Suppressor macrophage (primary cell): ENCODE measurements around the gene XBP1.
"Not testable (repeated sequence)": the region's sequence is repeated elsewhere in the genome, so short reads cannot be mapped to it uniquely, and the experiment has no call there.

Source experiments
- DNase-seq, 4 experiments: peaks; one replicate each; pipeline ENCODE4 v3.0.0-alpha.2; 2020 to 2022

Gene XBP1

DNA sequence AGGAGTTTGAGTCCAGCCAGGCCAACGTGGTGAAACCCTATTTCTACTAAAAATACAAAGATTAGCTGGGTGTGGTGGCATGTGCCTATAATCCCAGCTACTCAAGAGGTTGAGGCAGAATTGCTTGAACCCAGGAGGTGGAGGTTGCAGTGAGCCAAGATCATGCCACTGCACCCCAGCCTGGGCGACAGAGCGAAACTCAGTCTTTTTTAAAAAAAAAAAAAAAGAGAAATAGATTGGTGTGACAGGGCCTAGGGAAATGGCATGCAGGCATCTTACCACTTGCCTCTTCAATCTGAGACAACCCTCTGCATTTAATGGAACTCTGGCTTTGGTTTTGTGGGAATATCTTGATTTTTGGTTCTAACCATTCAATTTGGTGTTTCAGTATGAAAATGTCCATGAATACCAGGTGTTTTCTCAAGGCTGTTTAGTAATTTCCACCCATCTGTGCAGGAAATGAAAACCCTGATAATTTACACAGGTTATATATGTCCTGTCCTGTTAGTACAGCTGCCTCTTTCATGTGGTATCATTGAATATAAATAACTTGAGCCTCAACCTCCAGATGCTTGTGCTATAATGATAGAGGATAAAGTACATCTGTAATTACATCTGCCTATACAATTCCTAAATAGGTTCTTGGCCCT lies 8.4 kb downstream of the XBP1 start:
- no peak for DNase-seq

DNA sequence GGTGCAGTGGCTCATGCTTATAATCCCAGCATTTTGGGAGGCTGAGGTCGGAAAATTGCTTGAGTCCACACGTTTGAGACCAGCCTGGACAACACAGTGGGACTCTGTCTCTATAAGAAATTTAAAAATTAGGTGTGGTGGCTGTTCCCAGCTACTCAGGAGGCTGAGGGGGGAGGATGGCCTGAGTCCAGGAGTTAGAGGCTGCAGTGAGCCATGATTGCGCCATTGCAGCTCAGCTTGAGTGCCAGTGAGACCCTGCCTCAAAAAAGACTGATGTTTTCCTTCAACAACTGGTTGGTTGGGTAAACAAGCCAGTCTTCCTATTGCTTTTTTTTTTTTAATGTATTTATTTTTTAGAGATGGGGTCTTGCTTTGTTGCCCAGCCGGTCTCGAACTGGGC lies 9.2 kb downstream of the XBP1 start:
- no peak for DNase-seq

DNA sequence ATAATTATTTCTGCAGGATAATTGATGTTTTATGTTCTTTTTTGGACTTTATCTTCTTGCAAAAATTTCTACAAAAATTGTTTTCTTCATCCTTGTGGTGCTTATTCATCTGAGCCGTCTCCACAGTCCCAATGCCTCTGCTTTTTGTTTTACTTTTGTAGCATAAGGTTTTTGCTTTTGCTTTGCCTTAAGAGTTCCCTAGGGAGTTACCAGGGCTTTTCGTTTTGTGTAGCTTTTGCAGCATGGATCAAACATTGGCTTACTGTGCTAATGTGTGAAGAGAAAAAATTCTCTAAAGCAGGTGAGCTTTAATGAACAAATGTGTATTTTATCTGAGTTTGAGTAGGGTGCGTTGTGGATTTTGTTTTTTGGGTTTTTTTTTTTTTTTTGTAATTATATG lies 11.8 kb downstream of the XBP1 start:
- DNase-seq: no peak

DNA sequence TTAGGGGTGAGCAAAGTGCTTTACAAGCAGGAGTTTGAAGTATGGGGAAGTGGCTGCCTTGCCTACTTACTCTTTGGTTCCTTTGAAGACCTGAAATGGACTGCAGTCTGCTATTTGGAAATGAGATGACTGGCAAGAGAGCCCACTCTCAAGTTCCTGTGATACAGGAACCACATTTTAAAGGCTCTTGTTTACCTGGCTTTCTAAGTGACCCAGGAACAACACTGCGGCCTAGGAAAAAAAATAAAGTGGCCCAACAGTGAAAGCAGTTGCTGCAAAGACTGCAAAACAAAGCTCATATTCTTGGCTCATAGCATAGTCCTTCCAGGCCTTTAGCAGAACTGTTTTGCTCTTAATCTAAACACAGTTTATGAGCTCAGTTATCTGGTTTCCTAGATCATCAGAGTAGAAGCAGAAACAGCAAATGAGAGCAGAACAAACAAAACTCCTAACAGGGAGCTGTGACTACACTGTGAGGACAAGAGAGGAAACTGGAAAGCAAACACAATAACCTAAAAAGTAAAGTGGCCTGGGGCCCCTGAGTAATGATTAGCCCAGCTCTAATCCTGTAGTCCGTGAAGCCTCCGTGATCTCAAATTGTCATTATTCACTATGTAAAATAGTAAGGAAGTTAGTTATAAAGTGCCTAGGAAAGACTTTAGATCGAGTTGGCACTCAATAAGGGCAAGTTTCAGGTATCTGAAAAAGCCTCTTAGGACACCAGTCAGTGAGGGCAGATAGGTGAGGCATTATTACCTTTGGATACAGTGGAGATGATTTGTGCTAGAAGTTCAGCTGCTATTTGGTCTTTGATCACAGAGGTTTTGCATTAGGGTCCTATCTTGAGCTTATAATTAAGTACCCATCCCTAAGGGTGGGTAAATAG lies 16.3 kb downstream of the XBP1 start:
- peak in 3 of 4 experiments; percentile 37 to 46 (median 37) for DNase-seq

DNA sequence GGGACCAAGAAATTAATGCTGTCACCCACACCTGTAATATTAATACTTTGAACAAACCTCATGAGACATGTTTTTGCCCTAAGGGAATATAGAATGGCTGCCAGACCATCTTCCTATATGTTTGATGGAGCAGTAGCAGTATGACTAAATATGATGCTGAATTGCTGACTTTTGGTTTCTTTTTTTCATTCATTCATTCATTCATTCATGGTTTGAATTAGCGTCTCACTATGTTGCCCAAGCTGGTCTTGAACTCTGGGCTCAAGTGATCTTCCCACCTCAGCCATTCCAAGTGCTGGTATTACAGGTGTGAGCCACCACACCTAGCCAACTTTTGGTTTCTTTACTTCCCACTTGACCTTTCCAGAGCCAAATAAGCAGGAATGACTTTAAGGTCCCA lies 20.1 kb downstream of the XBP1 start:
- DNase-seq: no peak

DNA sequence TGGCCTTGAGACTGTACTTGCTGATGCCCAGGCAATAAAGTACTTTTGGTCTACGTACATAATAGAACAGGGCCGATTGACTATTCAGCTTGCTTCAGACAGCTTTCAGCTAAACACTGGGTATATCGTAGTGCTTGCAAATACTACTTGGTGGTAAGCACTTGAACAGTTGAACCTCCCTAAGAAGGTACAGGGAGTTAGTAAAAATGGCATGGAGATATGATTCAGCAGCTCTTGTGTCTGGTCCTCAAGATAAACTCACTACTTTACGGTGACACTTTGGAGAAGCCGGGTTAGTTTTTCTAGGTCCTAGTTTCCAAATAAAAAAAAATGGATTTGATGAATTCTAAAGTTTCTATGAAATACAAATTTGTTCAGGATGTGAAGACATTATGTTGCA lies 20.5 kb downstream of the XBP1 start:
- DNase-seq: no peak

DNA sequence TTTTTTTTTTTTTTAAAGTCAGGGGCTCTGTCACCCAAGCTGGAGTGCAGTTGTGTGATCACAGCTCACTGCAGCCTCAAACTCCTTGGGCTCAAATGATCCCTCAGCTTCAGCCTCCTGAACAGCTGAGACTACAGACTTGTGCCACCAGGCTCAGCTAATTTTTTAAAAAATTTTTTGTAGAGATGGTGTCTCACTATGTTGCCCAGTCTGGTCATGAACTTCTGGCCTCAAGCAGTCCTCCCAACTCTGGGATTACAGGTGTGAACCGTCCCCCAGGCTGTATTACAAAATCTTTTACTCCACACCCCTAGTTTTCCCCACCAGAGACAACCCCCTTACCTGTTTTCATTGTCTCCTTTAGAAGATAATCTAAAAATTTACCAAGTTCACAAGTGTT lies 26.0 kb downstream of the XBP1 start:
- no peak for DNase-seq

DNA sequence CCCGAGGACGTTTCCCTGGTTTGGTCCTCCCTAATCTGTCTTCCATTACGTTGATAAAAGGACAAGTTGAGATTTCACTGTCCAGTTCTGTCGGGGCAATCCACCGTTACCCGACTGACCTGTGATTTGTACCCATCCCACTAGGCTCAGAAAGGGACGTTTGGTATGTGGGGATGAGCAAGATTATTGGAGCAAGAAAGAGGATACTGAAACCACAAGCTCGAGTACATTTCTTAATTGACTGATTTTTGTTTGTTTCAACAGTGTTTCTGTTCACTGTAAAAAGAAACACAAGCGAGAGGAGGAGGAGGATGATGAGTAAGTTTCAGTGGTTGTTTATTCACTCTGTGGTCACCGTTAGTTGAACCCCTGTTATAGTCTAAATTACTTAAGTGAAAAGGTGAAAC lies 26.9 kb downstream of the XBP1 start:
- DNase-seq: peak in 3 of 4 experiments; percentile 30 to 49 (median 40)

DNA sequence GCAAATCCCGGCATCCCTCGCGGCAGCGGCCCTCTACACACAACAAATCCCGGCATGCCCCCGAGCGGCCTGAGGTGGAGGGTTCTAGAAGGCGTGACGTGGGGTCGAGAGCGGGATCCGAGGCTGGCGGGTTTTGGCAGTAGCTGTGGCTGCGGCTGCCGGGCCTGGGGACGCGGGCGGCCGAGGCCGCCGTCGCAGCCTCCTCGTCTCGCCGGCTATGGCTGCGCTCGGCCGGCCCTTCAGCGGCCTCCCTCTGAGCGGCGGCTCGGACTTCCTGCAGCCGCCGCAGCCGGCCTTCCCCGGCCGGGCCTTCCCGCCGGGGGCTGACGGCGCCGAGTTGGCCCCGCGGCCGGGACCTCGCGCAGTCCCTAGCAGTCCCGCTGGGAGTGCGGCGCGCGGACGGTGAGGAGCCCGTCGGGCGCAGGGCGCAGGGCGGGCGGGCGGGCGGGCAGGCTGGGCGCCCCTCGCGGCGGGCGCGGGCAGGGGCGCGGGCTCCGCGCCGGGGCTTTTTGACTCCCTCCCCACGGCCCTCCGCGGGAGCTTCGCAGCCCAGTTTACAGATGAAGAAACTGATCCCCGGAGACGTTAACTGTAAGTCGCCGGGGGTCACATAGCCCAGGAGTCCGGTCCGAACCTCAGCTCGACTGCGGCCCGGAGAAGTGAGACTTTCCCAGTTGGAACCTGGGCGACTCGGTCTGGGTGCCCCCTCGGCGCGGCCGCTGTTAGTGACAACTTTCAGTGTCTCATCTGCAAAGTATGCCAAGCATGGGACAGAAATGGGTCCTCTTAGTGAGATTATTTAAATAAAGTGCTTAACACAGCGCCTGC lies 27.5 kb downstream of the XBP1 start, which contains the start of gene CCDC117:
CCDC117 (plus strand) TSS at position 63 of the 828 bp plus-strand sequence; CDS start at position 218, 155 bp downstream.
- peak; percentile 93 to 97 (median 97) for DNase-seq

DNA sequence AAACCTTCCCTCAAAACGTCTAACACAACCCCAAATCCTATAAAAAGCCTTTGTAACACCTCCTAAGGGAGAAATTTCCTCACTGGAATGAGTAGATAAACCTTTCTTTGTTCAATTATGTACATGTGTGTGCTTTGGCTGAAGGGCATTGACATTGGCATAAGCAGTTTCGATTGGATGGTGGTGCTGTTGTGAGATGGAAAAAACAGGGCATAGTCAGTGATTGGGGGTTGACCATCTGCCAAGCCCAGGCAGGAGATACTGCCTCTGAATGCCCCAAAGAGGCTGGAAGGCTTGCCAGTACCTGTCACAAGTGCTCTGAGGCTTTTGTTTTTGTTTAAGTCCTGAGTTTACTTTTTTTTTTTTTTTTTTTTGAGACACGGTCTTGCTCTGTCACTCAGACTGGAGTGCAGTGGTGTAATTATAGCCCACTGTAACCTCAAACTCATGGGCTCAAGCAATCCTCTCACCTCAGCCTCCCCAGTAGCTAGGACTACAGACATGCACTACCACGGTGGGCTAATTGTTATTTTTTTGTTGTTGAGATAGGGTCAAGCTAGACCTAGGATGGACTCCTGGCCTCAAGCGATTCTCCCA lies 29.1 kb downstream of the XBP1 start:
- DNase-seq: no peak

DNA sequence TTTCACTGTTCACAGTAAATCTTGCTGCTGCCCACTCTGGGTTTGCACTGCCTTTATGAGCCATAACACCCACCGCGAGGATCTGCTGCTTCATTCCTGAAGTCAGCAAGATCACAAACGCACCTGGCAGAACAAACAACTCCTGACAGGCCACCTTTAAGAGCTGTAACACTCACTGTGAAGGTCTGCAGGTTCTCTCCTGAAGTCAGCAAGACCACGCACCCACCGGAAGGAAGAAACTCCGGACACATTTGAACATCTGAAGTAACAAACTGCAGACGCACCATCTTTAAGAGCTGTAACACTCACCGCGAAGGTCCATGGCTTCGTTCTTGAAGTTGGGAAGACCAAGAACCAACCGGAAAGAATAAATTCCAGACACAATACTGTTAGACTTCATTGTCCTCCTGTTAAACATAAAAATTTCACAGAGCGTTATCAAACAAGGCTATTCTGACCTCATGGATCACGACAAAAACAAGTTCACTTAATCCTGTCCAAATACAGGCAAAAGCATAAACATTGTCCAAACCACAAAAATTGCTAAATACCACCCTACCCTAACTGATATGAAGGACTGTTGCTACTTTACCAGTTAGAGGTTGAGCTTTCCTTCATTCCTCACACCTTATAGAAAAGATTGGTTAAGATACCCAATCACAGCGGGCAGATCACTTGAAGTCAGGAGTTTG lies 30.8 kb downstream of the XBP1 start:
- DNase-seq: no peak

DNA sequence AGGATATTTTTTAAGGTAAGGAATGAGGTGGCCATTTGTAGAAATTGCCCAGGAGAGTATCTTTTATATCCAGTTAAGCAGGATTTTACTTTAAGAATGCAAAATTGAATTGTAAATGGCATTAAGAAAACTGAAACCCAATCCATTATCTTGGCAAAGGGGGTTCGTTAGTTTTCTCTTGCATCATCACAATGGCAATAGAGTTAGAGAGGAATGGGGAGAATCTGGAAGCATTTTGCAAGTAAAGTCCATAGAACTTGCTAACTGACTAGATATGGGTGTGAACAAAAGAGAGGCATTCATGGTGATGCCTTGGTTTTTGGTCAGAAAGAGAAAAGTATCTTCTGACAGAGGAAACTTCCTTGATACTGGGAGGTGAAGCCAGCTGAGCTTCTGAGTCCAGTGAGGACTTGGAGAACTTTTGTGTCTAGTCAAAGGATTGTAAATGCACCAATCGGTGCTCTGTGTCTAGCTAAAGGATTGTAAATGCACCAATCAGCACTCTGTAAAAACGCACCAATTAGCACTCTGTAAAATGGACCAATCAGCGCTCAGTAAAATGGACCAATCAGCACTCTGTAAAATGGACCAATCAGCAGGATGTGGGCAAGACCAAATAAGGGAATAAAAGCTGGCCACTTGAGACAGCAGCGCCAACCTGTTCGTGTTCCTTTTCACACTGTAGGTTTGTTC lies 31.5 kb downstream of the XBP1 start:
- DNase-seq: no peak

DNA sequence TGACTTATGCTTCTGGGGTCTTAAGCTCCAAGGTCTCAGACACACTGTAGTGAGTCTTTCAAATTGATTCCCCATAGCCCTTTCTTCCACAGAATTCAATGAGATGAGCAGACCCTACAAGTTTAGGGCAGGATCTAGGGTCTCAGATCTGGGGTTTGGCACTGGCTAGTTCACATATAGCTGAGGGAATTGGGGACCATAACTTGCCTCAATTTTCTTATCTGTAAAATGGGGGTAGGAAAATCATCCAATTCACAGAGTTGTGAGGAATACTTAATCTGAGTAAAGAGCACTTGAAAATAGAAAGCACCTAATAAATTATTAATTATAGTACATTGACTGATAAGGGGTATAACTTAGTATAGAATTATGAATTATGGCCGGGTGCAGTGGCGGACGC lies 33.7 kb downstream of the XBP1 start:
- no peak for DNase-seq

DNA sequence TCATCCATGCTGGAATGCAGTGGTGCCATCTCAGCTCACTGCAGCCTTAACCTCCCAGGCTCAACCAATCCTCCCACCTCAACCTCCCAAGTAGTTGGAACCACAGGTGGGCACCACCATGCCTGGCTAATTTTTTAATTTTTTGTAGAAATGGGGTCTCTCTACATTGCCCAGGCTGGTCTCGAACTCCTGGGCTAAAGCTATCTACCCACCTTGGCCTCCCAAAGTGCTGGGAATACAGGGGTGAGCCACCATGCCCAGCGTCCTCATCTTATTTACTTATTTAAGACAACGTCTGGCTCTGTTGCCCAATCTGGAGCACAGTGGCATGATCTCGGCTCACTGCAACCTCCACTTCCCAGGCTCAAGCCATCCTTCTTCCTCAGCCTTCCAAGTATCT lies 38.4 kb downstream of the XBP1 start:
- not testable (repeated sequence) for DNase-seq

DNA sequence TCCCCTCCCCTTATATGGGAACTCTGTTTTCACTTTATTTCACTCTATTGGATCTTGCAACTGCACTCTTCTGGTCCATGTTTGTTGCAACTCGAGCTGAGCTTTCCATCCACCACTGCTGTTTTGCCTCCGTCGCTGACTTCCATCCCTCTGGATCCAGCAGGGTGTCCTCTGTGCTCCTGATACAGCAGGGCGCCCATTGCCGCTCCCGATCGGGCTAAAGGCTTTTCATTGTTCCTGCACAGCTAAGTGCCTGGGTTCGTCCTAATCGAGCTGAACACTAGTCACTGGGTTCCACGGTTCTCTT lies 39.0 kb downstream of the XBP1 start:
- DNase-seq: no peak

DNA sequence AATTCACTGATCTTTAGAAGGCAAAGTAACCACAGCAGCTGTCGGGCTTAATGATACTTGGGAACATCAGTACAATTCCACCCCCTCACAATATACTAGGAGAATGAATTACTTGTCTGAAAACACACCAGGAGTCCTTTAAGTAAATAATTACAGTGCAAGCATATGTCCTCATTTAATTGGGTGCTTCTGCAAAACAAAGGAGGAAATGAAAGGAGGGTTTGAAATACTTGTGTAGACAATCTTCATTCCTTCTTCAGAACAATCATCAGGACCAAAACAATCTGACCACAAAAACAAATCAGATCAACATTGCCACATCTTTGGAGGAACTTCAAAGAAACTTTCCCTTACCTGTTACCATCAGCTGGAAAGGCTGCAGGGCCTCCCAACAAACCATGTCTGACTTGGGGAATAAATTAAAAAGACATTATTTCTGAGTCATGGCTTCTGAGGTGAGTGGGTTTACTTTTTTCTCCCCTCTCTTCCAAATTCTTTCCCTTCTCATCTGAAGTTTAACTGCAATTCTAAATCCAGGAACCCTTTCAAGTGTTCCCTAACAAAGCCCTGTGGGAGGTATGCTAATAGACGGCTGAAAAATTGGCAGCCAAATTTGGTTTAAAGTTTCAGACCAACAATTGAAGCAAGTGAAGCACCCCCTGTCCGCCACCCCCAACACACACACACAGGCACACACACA lies 40.4 kb downstream of the XBP1 start:
- DNase-seq: peak in 2 of 4 experiments; percentile 47 to 55

DNA sequence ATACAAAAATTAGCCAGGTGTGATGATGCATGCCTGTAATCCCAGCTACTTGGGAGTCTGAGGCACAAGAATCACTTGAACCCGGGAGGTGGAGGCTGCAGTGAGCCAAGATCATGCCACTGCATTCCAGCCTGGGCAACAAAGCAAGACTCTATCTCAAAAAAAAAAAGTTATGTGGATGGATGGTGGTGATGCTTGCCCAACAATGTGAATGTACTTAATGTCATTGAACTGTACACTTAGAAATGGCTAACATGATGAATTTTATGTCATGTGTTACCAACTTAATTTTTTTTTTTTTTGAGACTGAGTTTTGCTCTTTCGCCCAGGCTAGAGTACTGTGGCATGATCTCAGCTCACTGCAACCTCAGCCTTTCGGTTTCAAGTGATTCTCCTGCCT lies 45.9 kb downstream of the XBP1 start:
- DNase-seq: not testable (repeated sequence)

DNA sequence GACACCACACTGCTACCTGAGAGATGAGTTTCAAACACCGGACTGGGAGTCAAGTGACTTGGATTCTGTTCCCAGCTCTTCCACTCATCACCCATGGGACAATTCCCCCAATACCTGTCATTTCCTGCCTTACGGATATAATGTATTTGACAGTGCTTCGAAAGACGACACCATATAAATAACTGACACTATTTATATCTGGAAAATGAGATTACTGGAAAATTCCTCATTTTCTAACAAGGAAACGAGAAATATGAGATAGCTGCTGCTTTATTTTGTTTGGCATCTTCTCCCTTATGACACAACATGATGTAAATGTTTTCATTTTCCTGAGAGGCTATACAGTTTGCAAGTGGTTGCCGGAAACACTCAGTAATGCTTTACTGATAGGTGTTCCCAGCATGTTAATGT lies 49.9 kb downstream of the XBP1 start:
- no peak for DNase-seq
